ENCODE results near the gene CCDC57. TPM values are rescaled to one million over a fixed set of nuclear protein-coding genes. Genes with fewer than 3 reads are reported as not detected.
"Not testable (repeated sequence)": the region's sequence is repeated elsewhere in the genome, so short reads cannot be mapped to it uniquely, and the experiment has no call there.

CCDC57 gene
- total RNA-seq, 1 donor, result 33.9 TPM

GRCh38 chr17:82180776-82181528 is 31.7 kb downstream of the CCDC57 start:
- no peak for DNase-seq (ENCODE audit: low read depth in 2 of 3, low spot score in 2 of 3)

DNA sequence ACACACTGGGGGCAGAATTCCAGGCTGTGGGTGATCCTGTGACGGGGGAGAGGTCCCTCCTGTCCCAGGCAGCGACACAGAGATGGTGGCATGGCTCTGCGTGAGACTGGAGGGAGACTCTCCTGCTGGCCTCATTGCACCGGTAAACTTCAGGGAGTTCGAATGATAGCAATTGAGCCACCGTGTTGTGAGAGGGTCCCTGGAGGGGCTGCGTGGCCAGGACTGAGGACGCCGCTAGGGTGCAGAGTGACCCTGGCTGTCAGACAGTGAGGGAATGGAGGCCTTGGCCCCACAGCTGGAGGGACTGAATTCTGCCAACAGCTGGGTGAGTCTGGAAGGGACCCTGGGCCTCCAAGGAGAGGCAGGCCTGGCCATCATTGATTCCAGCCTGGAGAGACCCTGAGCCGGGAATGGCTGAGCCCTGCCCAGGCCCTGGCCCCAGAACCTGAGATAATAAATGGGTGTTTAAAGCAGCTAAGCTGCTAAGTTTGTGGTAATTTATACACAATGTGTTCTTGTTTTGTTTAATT is 32.6 kb downstream of the CCDC57 start:
- no peak for DNase-seq (ENCODE audit: low read depth in 2 of 3, low spot score in 2 of 3)

GRCh38 chr17:82179412-82179811 is 33.2 kb downstream of the CCDC57 start:
- DNase-seq (ENCODE audit: low read depth in 2 of 3, low spot score in 2 of 3), result no peak

DNA sequence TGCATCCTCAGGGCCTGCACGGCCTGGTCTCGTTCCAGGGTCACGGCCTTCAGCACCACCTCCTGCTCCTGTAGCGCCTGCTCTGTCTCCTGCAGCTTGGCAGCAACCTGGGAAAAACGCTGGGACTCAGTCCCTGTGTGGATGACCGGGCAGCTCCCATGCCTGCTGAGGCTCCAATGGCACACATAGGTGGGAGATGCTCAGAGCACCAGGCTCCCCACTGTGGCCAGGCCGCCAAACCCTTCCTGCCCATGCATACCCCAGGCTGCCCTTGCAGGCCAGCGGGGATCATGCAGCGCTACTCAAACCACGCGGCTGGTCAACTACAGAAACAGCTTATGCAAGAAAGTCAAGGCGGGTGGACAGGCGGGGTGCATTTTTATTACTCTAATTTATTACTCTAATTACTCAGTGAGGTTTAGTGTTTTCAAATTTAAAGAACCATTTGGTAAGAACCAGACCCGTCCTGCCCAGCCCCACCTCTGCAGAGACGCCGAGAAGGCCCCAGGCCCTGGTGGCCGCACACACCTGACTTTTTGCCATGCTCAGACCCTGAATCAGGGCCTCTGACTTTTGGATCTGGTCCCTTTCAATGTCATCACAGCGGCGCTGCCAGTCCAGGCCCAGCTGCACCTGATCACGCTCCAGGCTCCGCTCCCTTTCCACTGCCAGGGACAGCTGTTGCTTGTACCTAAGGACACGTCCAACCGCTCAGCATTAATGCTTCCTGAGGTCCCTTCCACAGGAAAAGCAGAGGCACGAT is 34.0 kb downstream of the CCDC57 start:
- DNase-seq (ENCODE audit: low read depth in 2 of 3, low spot score in 2 of 3), result no peak

- no peak for DNase-seq (ENCODE audit: low read depth in 2 of 3, low spot score in 2 of 3)
Measured at GRCh38 chr17:82177761-82178498, 34.7 kb downstream of the CCDC57 start.

- DNase-seq (ENCODE audit: low read depth in 2 of 3, low spot score in 2 of 3), result no peak
Measured at GRCh38 chr17:82177276-82177675, 35.4 kb downstream of the CCDC57 start.

GRCh38 chr17:82175951-82176350 is 36.7 kb downstream of the CCDC57 start:
- no peak for DNase-seq (ENCODE audit: low read depth in 2 of 3, low spot score in 2 of 3)

- DNase-seq (ENCODE audit: low read depth in 2 of 3, low spot score in 2 of 3), result no peak
Measured at GRCh38 chr17:82175201-82175600, 37.4 kb downstream of the CCDC57 start.

- not testable (repeated sequence) for DNase-seq (ENCODE audit: low read depth in 2 of 3, low spot score in 2 of 3)
Measured at GRCh38 chr17:82174042-82174857, 38.4 kb downstream of the CCDC57 start.

- no peak for DNase-seq (ENCODE audit: low read depth in 2 of 3, low spot score in 2 of 3)
Measured at GRCh38 chr17:82173351-82174041, 39.1 kb downstream of the CCDC57 start.

DNA sequence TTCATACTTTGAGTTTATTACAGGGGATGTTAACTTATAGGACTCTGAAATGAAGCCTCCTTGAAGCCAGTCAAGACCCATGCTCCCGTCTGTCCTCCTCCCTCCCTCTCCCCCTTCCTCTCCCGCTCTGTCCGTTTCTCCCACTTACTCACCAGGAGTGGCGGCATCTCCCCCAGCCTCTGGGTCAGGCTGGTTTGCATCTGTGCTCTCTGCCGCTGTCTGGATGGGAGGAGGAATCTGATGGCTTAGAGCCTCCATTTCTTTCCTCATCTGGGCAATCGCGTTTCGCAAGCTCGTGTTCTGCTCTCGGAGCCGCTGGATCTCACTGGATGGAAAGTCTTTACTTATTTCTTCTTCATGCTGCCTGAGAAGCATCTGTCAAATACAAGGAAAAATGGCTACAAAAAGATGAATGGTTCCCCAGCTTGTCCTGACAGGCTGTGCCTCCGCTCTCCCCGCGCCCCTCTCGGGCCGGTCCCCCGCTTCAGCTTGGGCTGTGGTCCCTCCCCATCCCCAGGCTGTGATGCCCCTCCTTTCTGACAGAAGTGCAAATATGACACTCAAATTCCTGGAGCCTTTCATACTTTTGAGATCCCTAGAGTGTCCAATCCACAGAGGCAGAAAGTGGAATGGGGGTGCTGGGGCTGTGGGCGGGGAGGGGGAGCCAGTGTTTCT is 40.0 kb downstream of the CCDC57 start:
- DNase-seq (ENCODE audit: low read depth in 2 of 3, low spot score in 2 of 3), result no peak

DNA sequence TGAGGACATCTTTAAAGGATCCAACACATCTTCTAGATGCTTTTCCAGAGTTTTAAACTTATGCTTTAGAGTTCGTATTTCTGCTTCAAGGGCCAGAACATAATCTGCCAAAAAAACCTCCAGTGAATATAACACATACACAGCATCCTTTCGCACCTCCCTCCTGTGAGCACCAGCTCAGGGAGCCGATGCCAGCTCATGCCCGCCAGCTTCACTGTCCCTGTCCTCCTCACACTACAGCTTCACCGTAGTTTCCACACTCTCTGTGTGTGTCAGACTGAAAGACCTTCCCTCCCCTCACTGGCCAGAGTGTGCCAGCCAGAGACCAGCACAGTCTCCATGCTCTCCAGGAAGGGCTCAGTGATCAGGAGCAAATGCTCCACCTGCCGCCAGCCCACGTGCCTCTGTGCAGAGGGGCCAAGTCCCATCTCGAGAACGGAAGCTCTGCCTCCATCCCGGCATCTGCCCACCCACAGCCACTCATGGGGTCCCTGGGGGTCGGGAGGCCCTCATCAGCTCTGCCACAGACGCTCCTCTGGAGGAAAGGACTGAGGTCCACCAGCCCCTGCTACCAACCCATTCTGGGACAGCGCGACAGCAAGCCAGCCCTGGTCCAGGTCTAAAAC is 40.8 kb downstream of the CCDC57 start:
- no peak for DNase-seq (ENCODE audit: low read depth in 2 of 3, low spot score in 2 of 3)

- DNase-seq (ENCODE audit: low read depth in 2 of 3, low spot score in 2 of 3), result no peak
Measured at GRCh38 chr17:82170412-82170961, 42.2 kb downstream of the CCDC57 start.

GRCh38 chr17:82168568-82168967 is 44.1 kb downstream of the CCDC57 start:
- no peak for DNase-seq (ENCODE audit: low read depth in 2 of 3, low spot score in 2 of 3)

DNA sequence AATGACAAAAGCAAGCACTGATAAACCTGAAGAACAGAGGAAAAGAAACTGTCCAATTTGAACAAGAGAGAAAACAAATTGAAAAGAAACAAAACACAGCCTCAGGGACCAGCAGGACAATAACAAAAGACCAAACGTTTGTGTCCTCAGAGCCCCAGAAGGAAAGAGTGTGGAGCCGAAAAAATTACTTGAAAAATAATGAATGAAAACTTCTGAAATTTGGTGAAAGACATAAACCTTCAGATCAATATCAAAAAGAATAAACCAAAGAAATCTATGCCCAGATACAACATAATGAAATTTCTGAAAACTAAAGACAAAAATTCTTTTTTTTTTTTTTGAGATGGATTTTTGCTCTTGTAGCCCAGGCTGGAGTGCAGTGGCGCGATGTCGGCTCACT is 45.6 kb downstream of the CCDC57 start:
- DNase-seq (ENCODE audit: low read depth in 2 of 3, low spot score in 2 of 3), result no peak

DNA sequence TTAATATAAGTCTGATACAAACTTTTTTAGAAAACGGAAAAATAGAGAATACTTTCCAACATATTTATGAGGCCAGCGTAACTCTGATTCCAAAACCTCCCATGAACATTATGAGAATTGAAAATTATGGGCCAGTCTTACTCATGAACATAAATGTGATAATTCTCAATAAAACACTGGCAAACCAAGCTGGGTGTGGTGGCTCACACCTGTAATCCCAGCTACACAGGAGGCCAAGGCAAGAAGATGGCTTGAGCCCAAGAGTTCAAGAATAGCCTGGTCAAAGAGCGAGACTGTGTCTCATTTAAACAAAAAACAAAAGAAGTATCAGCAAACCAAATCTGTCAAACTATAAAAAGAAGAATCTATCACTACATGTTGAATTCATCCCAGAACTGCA is 47.8 kb downstream of the CCDC57 start:
- no peak for DNase-seq (ENCODE audit: low read depth in 2 of 3, low spot score in 2 of 3)

GRCh38 chr17:82161216-82161615 is 51.4 kb downstream of the CCDC57 start:
- DNase-seq (ENCODE audit: low read depth in 2 of 3, low spot score in 2 of 3), result no peak

DNA sequence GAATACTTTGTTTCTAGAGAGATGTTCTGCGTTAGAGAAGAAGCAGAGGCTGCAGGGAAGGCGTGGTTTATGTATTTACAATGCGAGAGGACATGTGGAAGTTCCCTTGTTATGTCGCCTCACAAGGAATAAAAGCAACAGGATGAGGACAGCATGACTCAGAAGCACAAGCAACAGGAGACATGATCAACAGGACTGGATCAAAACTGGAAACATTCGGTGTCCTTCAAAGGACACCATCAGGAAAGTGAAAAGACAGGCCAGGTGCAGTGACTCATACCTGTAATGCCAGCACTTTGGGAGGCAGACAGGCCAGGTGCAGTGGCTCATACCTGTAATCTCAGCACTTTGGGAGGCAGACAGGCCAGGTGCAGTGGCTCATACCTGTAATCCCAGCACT is 52.6 kb downstream of the CCDC57 start:
- DNase-seq (ENCODE audit: low read depth in 2 of 3, low spot score in 2 of 3), result no peak
